Parathyroid adenoma (tissue), 2 donors: ENCODE measurements around the gene NADK.

ENCODE experiments used
- H2AFZ ChIP-seq: fragments of 300-600 bp; sonication (generic); one replicate; pipeline ENCODE4 v1.7.0; 2017; ENCODE audit warnings: antibody characterized with exemption, mild to moderate bottlenecking
- H3K27ac ChIP-seq: fragments of 300-600 bp; sonication (generic); one replicate; pipeline ENCODE4 v1.7.0; 2017
- H3K27me3 ChIP-seq: fragments of 300-600 bp; sonication (generic); one replicate; pipeline ENCODE4 v1.7.0; 2017; ENCODE audit warnings: low read length; ENCODE audit not compliant: control insufficient read depth, insufficient read depth
- H3K36me3 ChIP-seq: fragments of 300-600 bp; sonication (generic); one replicate; pipeline ENCODE4 v1.7.0; 2017; ENCODE audit warnings: low read length; ENCODE audit not compliant: control insufficient read depth, insufficient read depth
- H3K4me1 ChIP-seq: fragments of 300-600 bp; sonication (generic); one replicate; pipeline ENCODE4 v1.7.0; 2017; ENCODE audit warnings: control low read depth
- H3K4me2 ChIP-seq: fragments of 300-600 bp; sonication (generic); one replicate; pipeline ENCODE4 v1.7.0; 2017; ENCODE audit warnings: low read length
- H3K4me3 ChIP-seq: fragments of 300-600 bp; sonication (generic); one replicate; pipeline ENCODE4 v1.7.0; 2017; ENCODE audit warnings: low read depth, low read length
- H3K79me2 ChIP-seq: fragments of 300-600 bp; sonication (generic); one replicate; pipeline ENCODE4 v1.7.0; 2017; ENCODE audit warnings: control low read depth
- H3K9ac ChIP-seq: fragments of 300-600 bp; sonication (generic); one replicate; pipeline ENCODE4 v1.7.0; 2017; ENCODE audit warnings: mild to moderate bottlenecking
- H3K9me3 ChIP-seq: fragments of 300-600 bp; sonication (generic); one replicate; pipeline ENCODE4 v1.7.0; 2017; ENCODE audit warnings: low read length; ENCODE audit not compliant: control insufficient read depth
- TF ChIP-seq, protein P1 (sequence below): fragments of 300-600 bp; sonication (generic); IDR thresholded peaks from one replicate; pipeline ENCODE4 v1.7.0; 2017; ENCODE audit warnings: antibody characterized with exemption, mild to moderate bottlenecking
- donor health status: primary hyperparathyroidism.

NADK gene

GRCh38 chr1:1770102-1770501 is 8.2 kb downstream of the NADK start:
- TF ChIP-seq, protein P1, sequence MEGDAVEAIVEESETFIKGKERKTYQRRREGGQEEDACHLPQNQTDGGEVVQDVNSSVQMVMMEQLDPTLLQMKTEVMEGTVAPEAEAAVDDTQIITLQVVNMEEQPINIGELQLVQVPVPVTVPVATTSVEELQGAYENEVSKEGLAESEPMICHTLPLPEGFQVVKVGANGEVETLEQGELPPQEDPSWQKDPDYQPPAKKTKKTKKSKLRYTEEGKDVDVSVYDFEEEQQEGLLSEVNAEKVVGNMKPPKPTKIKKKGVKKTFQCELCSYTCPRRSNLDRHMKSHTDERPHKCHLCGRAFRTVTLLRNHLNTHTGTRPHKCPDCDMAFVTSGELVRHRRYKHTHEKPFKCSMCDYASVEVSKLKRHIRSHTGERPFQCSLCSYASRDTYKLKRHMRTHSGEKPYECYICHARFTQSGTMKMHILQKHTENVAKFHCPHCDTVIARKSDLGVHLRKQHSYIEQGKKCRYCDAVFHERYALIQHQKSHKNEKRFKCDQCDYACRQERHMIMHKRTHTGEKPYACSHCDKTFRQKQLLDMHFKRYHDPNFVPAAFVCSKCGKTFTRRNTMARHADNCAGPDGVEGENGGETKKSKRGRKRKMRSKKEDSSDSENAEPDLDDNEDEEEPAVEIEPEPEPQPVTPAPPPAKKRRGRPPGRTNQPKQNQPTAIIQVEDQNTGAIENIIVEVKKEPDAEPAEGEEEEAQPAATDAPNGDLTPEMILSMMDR = no peak
- no peak overlapping the region for H3K9ac ChIP-seq
- H3K79me2 ChIP-seq = peaks cover 25% of the 10 kb centered on the region
- no peak overlapping the region for H3K27ac ChIP-seq
- H3K4me3 ChIP-seq = no peak overlapping the region
- H3K36me3 ChIP-seq = no peaks in the 10 kb centered on the region
- no peaks in the 10 kb centered on the region for H3K9me3 ChIP-seq
- H3K4me1 ChIP-seq = no peaks in the 10 kb centered on the region
- H3K4me2 ChIP-seq = no peak overlapping the region
- no peak overlapping the region for H2AFZ ChIP-seq
- no peaks in the 10 kb centered on the region for H3K27me3 ChIP-seq

GRCh38 chr1:1768249-1768992 is 9.8 kb downstream of the NADK start:
- Histone ChIP-seq H3K4me1 (no peaks in the 10 kb centered on the region), H3K27me3 (no peaks in the 10 kb centered on the region), H3K27ac (no peak overlapping the region), H3K4me2 (no peak overlapping the region), H3K9ac (no peak overlapping the region), H3K9me3 (no peaks in the 10 kb centered on the region), H2AFZ (no peak overlapping the region), H3K79me2 (peaks cover 19% of the 10 kb centered on the region), H3K36me3 (no peaks in the 10 kb centered on the region), H3K4me3 (no peak overlapping the region)
- TF ChIP-seq, protein P1 = no peak

DNA sequence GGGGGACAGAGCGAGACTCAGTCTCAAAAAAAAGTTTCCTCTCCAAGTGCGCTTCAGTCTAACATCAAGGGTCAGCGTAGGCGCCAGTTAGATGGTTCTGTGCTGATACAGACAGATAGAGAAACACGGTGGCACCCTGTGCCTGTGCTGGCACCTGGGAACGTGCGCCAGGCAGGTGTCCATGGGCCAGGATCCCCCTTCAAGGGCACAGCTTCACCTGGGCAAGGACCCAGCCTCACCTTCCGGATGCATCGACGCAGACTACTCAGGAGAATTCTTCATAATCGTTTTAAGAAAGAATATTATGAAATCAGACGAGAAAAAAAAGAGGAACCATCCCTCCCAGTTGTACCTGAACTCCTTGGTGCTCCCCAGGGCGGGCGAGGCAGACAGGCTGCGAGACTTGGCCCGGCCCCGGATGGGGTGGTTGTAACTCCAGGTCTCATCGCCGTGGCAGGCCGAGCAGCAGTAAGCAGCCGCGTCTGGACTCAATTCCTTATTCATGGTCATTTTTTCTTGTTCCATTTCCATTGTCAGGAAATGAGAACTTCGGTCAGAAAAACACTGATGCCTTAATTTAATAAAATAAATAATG is 13.3 kb downstream of the NADK start:
- peaks cover 18% of the 10 kb centered on the region for H3K79me2 ChIP-seq
- TF ChIP-seq, protein P1 = no peak
- no peak overlapping the region for H3K4me2 ChIP-seq
- H3K9ac ChIP-seq = no peak overlapping the region
- H3K27ac ChIP-seq = no peak overlapping the region
- no peak overlapping the region for H2AFZ ChIP-seq
- no peaks in the 10 kb centered on the region for H3K4me1 ChIP-seq
- no peaks in the 10 kb centered on the region for H3K36me3 ChIP-seq
- H3K9me3 ChIP-seq = no peaks in the 10 kb centered on the region
- no peaks in the 10 kb centered on the region for H3K27me3 ChIP-seq
- H3K4me3 ChIP-seq = no peak overlapping the region

DNA sequence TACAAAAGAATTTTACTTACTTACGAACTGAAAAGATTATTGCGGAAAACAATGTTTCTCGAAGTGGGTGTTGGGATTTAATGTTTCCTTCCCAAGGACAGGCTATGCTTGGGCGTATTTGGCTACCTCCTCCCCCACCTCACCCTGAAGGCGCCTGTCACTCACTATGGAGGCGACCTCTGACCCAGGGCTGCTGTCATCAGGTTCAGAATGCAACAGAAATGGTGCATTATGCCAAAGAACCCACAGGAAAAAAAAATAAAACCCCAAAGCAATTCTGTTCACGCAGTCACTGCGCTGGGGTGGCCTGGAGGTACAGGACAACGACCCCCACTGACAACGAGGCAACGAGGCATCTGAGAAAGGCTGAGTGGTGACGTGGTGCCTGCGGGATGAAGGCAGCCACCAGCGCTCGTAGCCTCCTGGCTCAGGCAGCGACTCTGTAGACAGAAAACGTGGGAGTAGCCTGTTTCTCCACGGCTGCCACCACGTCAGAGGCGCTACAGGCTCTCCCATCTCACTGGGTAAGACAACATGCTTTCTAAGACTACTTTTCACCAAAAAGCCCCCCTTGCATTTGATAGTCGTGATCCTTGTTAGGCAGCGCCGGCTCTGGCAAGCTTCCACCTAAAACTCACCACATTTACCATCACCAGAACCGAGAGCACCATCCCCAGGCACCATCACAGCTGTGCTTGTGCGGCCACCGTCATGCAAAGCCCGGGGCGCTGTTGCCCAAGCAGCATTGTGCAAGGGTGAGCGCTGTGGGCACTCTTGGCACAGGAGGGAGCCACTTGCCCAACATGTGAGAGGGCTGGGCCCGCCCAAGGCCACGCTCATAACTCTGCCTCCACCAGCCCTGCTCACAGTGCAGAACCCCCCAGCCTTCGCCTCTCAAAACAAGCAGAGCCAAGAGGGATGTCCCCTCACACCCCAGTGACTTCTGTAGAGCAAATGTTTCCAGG is 14.3 kb downstream of the NADK start:
- Histone ChIP-seq H3K36me3 (no peaks in the 10 kb centered on the region), H3K27me3 (no peaks in the 10 kb centered on the region), H3K4me3 (no peak overlapping the region), H2AFZ (no peak overlapping the region), H3K79me2 (peaks cover 15% of the 10 kb centered on the region), H3K27ac (no peak overlapping the region), H3K4me1 (no peaks in the 10 kb centered on the region), H3K9me3 (no peaks in the 10 kb centered on the region), H3K4me2 (no peak overlapping the region), H3K9ac (no peak overlapping the region)
- TF ChIP-seq, protein P1 = no peak
